Heart right ventricle (tissue), 16 donors: ENCODE measurements around the gene ZNF516. TPM values are rescaled to one million over a fixed set of nuclear protein-coding genes. Genes with fewer than 3 reads are reported as not detected.

ENCODE experiments used
- ATAC-seq, 8 donors: fragments of 200-7000 bp; cut with Tn5 transposase; one replicate each; pipeline ENCODE4 v1.9.1; 2020; ENCODE audit warnings: mild to moderate bottlenecking in 8 of 8, moderate library complexity in 8 of 8, moderate number of reproducible peaks in 1 of 8
- DNase-seq, 2 donors: peaks; one replicate each; pipeline ENCODE4 v3.0.0-alpha.2; 2020
- H3K27ac ChIP-seq, 10 donors: fragments of 200-600 bp; sonication (generic) in 2 of 10; one replicate each; pipeline versions ENCODE4 v1.5.0 to v1.8.0; 2020 to 2022; ENCODE audit warnings: mild to moderate bottlenecking in 3 of 10
- H3K27me3 ChIP-seq, 7 donors: fragments of 200-600 bp; one replicate each; pipeline ENCODE4 v1.8.0; 2021 to 2022; ENCODE audit warnings: mild to moderate bottlenecking in 2 of 7
- H3K36me3 ChIP-seq, 9 donors: fragments of 200-600 bp; sonication (generic) in 1 of 9; one replicate each; pipeline versions ENCODE4 v1.5.0 to v1.8.0; 2020 to 2022; ENCODE audit warnings: mild to moderate bottlenecking in 2 of 9
- H3K4me1 ChIP-seq, 9 donors: fragments of 200-600 bp; sonication (generic) in 1 of 9; one replicate each; pipeline versions ENCODE4 v1.5.0 to v1.8.0; 2020 to 2022; ENCODE audit warnings: mild to moderate bottlenecking in 4 of 9
- H3K4me3 ChIP-seq, 10 donors: fragments of 200-600 bp; sonication (generic) in 2 of 10; one replicate each; pipeline versions ENCODE4 v1.5.0 to v1.8.0; 2020 to 2022; ENCODE audit warnings: mild to moderate bottlenecking in 7 of 10, moderate library complexity in 2 of 10
- H3K9me3 ChIP-seq, 11 donors: fragments of 200-600 bp in 10 of 11; sonication (generic) in 2 of 11; one replicate each; pipeline versions ENCODE4 v1.5.0 to v1.8.0; 2013 to 2022; ENCODE audit warnings: mild to moderate bottlenecking in 2 of 11, control low read depth in 1 of 11, moderate library complexity in 1 of 11
- WGBS, 2 donors: extraction: QIAGEN DNeasy Blood & Tissue Kit; methylation state at CpG; one replicate each; pipeline ENCODE4 v1.1.7; 2013; ENCODE audit warnings: inconsistent platforms in 1 of 2; 5-methylcytosine and 5-hydroxymethylcytosine counted together
- intact Hi-C, 10 donors: fragments of 100-400 bp; cut with DNase I; formaldehyde crosslinking; loops; one replicate each; pipeline versions ENCODE4 v1.11.1 to v1.14.2; 2022
- polyA plus RNA-seq, 2 donors: library from polyadenylated mRNA; stranded (reverse); fragments of 200-250 nt; gene quantifications; one replicate each; pipeline ENCODE4 v1.2.3, GENCODE V29; 2013
- total RNA-seq, 10 donors: library from RNA; stranded (reverse); fragmentation: NEBNext Ultra II Directional in 3 of 10; extraction: Animal tissue kit (Norgen Biotek cat#: 25700) in 3 of 10; gene quantifications; one replicate each; pipeline versions ENCODE4 v1.2.1 to v1.2.4, GENCODE V29; 2021 to 2023
- TF ChIP-seq, protein P1 (sequence below), 9 donors: fragments of 200-600 bp; sonication (generic) in 2 of 9; IDR thresholded peaks; one replicate each; pipeline versions ENCODE4 v1.5.0 to v1.8.0; 2021 to 2022; ENCODE audit warnings: antibody characterized with exemption in 9 of 9, mild to moderate bottlenecking in 5 of 9, moderate library complexity in 1 of 9
- donor health status: Arrhythmogenic right ventricular cardiomyopathy.
- donor health status: ischemic (EF 13 %, LVEDD 7.1; RV severe dilation, severe dysfunction).
- donor health status: healthy with polysubstance abuse.
- donor health status: DM: no; HTN: yes; CAD: no.
- donor health status: DM: no; HTN: no; CAD: no.
- donor health status: ischemic (EF 25% LVEDD 6.9; RV normal size, moderate dysfunction).
- donor health status: ischemic (EF 25% LVEDD 5.7; RV mildly dilated, moderate dysfunction).
- donor health status: healthy.
- donor health status: DM: yes; HTN: yes; CAD: no.
- donor health status: Ischemic cardiomyopathy.
- donor health status: ischemic (EF 35%, LVEDD 5.7; RV mildly dilated, moderate dysfunction).
- donor health status: nonischemic (EF 11% LVEDD 7.7; RV severe dilation, severe dysfunction).
- donor health status: DM: yes; HTN: yes; CAD: no.
- donor health status: PGD.
- donor health status: ischemic (EF 29% LVEDD 5.4; RV normal size, mild dysfunction).
- donor health status: nonischemic (EF 23%, LVEDD 6.1; RV moderate dilation, normal function).

Gene ZNF516
- total and polyA plus RNA-seq, 12 donors, result 2.6 to 24.8 (median 17.3) TPM

- H3K27me3 ChIP-seq, result peaks cover 0 to 46% (median 23%) of the 10 kb centered on the region in 7 donors
- H3K36me3 ChIP-seq, result no peaks in the 10 kb centered on the region
- peak overlapping the region in 9 of 10 donors; percentile 25 to 53 (median 46) for H3K4me3 ChIP-seq
- intact Hi-C loops, result no loop called here
- TF ChIP-seq, protein P1, sequence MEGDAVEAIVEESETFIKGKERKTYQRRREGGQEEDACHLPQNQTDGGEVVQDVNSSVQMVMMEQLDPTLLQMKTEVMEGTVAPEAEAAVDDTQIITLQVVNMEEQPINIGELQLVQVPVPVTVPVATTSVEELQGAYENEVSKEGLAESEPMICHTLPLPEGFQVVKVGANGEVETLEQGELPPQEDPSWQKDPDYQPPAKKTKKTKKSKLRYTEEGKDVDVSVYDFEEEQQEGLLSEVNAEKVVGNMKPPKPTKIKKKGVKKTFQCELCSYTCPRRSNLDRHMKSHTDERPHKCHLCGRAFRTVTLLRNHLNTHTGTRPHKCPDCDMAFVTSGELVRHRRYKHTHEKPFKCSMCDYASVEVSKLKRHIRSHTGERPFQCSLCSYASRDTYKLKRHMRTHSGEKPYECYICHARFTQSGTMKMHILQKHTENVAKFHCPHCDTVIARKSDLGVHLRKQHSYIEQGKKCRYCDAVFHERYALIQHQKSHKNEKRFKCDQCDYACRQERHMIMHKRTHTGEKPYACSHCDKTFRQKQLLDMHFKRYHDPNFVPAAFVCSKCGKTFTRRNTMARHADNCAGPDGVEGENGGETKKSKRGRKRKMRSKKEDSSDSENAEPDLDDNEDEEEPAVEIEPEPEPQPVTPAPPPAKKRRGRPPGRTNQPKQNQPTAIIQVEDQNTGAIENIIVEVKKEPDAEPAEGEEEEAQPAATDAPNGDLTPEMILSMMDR (IDR thresholded peaks at IDR 0.05), result no peak
- peak overlapping the region in 4 of 10 donors; percentile 31 to 65 (median 45) for H3K27ac ChIP-seq
- WGBS, 2 donors, result 16 to 18% methylated on average over 28 of the region's 28 CpGs
- no peaks in the 10 kb centered on the region for H3K9me3 ChIP-seq
- peaks cover 0 to 17% (median 7%) of the 10 kb centered on the region in 9 donors for H3K4me1 ChIP-seq
- ATAC-seq (peak; percentile 59 to 87 (median 72)), DNase-seq (peak in 1 of 2 donors; percentile 40)
These were observed 33.7 kb upstream of the ZNF516 start for GRCh38 chr18:76528477-76529432.

- DNase-seq, result no peak
- TF ChIP-seq, protein P1 (IDR thresholded peaks at IDR 0.05), result no peak
- Histone ChIP-seq H3K27me3 (peaks cover 0 to 58% (median 24%) of the 10 kb centered on the region in 7 donors), H3K36me3 (no peaks in the 10 kb centered on the region), H3K4me3 (no peak overlapping the region), H3K9me3 (no peaks in the 10 kb centered on the region), H3K27ac (no peak overlapping the region), H3K4me1 (peaks cover 0 to 17% (median 7%) of the 10 kb centered on the region in 9 donors)
- 74 to 78% methylated on average over 3 of the region's 3 CpGs for WGBS, 2 donors
- intact Hi-C loops, result no loop called here
- no peak for ATAC-seq
These were observed 30.9 kb upstream of the ZNF516 start for GRCh38 chr18:76525911-76526310.

GRCh38 chr18:76524900-76525698, 30.1 kb upstream of the ZNF516 start:
- Histone ChIP-seq H3K27ac (peak overlapping the region in 1 of 10 donors; percentile 46), H3K9me3 (no peaks in the 10 kb centered on the region), H3K4me3 (peak overlapping the region in 9 of 10 donors; percentile 14 to 49 (median 37)), H3K27me3 (peaks cover 0 to 58% (median 24%) of the 10 kb centered on the region in 7 donors), H3K36me3 (no peaks in the 10 kb centered on the region), H3K4me1 (peaks cover 0 to 17% (median 7%) of the 10 kb centered on the region in 9 donors)
- 31 to 35% methylated on average over 20 of the region's 20 CpGs for WGBS, 2 donors
- ATAC-seq, result peak in 7 of 8 donors; percentile 23 to 54 (median 41)
- DNase-seq, result peak in 1 of 2 donors; percentile 23
- intact Hi-C loops, result no loop called here
- TF ChIP-seq, protein P1 (IDR thresholded peaks at IDR 0.05), result no peak

- peaks cover 0 to 16% (median 7%) of the 10 kb centered on the region in 9 donors for H3K4me1 ChIP-seq
- TF ChIP-seq, protein P1 (IDR thresholded peaks at IDR 0.05), result no peak
These were observed 29.4 kb upstream of the ZNF516 start for GRCh38 chr18:76524477-76524876.

More at GRCh38 chr18:76524477-76524876, 29.4 kb upstream of the ZNF516 start:
- Histone ChIP-seq H3K4me3 (peak overlapping the region in 3 of 10 donors; percentile 14 to 49 (median 47)), H3K36me3 (no peaks in the 10 kb centered on the region), H3K27me3 (peaks cover 0 to 56% (median 24%) of the 10 kb centered on the region in 7 donors), H3K9me3 (no peaks in the 10 kb centered on the region), H3K27ac (no peak overlapping the region)
- intact Hi-C loops, result no loop called here
- WGBS, 2 donors, result 96% methylated on average over 2 of the region's 2 CpGs
- ATAC-seq (no peak), DNase-seq (no peak)
